Osteocyte (in vitro differentiated cells): Measurements from ENCODE around the gene CPEB4. TPM values are rescaled to one million over a fixed set of nuclear protein-coding genes. Genes with fewer than 3 reads are reported as not detected.

Experiments
- DNase-seq: peaks from one replicate; pipeline ENCODE4 v3.0.0; 2021; ENCODE audit warnings: mixed read lengths; ENCODE audit not compliant: unreplicated experiment; ENCODE audit errors: extremely low spot score
- H3K27ac Mint-ChIP-seq: one replicate; pipeline ENCODE4 v1.8.0; 2021; ENCODE audit warnings: mild to moderate bottlenecking, mixed read lengths; ENCODE audit not compliant: unreplicated experiment
- H3K27me3 Mint-ChIP-seq: one replicate; pipeline ENCODE4 v1.8.0; 2021; ENCODE audit warnings: mixed read lengths; ENCODE audit not compliant: unreplicated experiment
- H3K36me3 Mint-ChIP-seq: one replicate; pipeline ENCODE4 v1.8.0; 2021; ENCODE audit warnings: mixed read lengths; ENCODE audit not compliant: unreplicated experiment
- H3K4me1 Mint-ChIP-seq: one replicate; pipeline ENCODE4 v1.8.0; 2021; ENCODE audit warnings: mixed read lengths; ENCODE audit not compliant: unreplicated experiment
- H3K4me3 Mint-ChIP-seq: one replicate; pipeline ENCODE4 v1.8.0; 2021; ENCODE audit warnings: mild to moderate bottlenecking, moderate library complexity, mixed read lengths; ENCODE audit not compliant: unreplicated experiment
- H3K9me3 Mint-ChIP-seq: one replicate; pipeline ENCODE4 v1.8.0; 2021; ENCODE audit warnings: mixed read lengths; ENCODE audit not compliant: unreplicated experiment
- CTCF ChIP-seq: fragments of 200-600 bp; sonication (generic); IDR thresholded peaks from 2 replicates; pipeline ENCODE4 v1.5.0; 2021; ENCODE audit warnings: antibody characterized with exemption, mild to moderate bottlenecking, moderate library complexity
- total RNA-seq: library from RNA; stranded (reverse); gene quantifications from 2 replicates; pipeline ENCODE4 v1.2.1, GENCODE V29; 2021

Gene CPEB4
- total RNA-seq, 1 donor from 2014 or later, result 37.6 TPM

DNA sequence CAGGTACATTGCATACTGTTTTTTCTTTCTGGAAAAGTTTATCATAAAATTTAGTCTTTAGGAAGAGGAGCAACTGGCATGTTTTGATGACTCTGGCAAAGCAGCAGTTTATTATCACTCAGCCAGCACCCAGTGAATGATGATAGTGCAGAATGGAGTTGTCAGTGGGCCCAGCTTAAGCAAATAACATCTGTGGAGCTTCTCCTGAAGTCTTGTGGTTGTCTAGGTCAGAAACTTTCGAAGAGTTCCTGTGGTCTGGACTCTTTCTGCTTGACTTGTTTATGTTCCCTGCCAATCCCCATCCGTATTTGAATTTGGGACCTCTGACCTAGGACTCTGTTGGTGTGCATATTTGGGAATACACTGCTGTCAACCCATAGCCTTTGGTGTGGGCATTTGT, 62.7 kb downstream of the CPEB4 start:
- TF ChIP-seq CTCF, result no peak
- H3K4me1 Mint-ChIP-seq, result no peaks in the 10 kb centered on the region
- no peak for DNase-seq
- no peaks in the 10 kb centered on the region for H3K9me3 Mint-ChIP-seq
- no peak overlapping the region for H3K27ac Mint-ChIP-seq
- H3K27me3 Mint-ChIP-seq, result no peaks in the 10 kb centered on the region
- no peak overlapping the region for H3K4me3 Mint-ChIP-seq
- H3K36me3 Mint-ChIP-seq, result peaks cover 78% of the 10 kb centered on the region

DNA sequence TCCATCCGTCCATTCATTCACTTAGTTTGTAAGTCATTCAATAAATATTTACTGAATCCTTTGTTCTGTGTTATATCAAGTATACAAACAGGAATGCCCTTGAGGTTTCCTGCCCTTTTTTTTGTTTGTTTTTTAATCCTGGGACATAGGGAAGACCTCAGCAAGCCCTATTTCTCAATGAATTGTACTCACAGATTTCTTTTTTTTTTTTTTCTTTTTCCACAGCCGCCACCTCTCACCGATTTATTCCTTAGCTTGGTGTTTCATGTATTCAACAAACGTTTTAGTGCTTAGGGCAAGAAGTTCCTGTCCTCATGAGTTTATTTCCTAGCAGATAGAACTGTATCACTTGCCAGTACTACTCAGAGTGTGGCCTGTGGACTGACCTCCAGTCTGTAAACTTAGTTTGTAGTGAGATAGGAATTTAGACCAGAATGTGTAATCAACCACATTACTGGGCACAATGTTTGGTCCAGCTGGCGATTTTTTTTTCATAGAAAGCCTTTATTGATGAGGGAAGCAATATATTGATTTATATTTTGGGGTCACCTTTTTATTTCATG, 65.5 kb downstream of the CPEB4 start:
- no peak overlapping the region for H3K27ac Mint-ChIP-seq
- no peaks in the 10 kb centered on the region for H3K9me3 Mint-ChIP-seq
- H3K4me3 Mint-ChIP-seq, result no peak overlapping the region
- H3K4me1 Mint-ChIP-seq, result no peaks in the 10 kb centered on the region
- DNase-seq, result no peak
- peaks cover 68% of the 10 kb centered on the region for H3K36me3 Mint-ChIP-seq
- no peak for TF ChIP-seq CTCF
- no peaks in the 10 kb centered on the region for H3K27me3 Mint-ChIP-seq

DNA sequence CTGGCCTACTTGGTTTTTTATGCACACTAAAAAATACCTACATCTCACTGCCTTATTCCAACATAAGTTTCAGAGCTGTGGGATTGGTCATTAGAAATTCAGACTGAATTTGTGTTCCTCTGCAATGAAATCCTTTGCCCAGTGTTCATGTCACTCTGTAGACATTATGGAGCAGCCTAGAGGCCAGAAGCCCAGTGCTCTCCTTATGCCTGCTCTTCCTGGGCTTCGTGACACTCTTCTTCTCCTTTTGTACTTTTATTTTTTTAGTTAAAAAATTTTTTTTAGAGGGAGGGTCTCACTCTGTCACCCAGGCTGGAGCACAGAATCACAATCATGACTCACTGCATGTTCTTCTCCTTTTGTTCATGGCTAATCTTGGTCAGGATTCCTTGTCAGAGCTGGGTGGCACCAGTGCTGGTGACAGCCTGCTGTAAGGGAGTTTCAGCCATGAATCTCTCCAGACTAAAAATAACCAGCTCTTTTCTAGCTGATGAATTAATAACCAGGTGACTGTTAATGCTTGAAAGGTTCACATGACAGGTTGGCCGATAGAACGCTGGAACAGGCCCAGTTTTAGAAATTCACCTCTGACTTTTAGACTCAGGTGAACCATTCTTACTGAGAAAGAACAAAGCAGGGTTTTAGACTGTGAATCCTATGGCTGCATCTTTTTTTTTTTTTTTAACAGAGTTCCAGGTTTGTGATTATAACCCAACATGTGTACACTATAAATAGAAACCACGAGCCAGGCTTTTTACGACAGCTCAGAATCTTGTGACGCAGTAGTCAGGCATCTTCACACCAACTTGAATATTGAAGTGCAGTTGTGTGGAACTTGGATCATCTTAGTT, 66.7 kb downstream of the CPEB4 start:
- no peak overlapping the region for H3K4me3 Mint-ChIP-seq
- no peaks in the 10 kb centered on the region for H3K4me1 Mint-ChIP-seq
- H3K27ac Mint-ChIP-seq, result no peak overlapping the region
- no peaks in the 10 kb centered on the region for H3K9me3 Mint-ChIP-seq
- no peak for DNase-seq
- H3K36me3 Mint-ChIP-seq, result peaks cover 61% of the 10 kb centered on the region
- no peaks in the 10 kb centered on the region for H3K27me3 Mint-ChIP-seq
- no peak for TF ChIP-seq CTCF

DNA sequence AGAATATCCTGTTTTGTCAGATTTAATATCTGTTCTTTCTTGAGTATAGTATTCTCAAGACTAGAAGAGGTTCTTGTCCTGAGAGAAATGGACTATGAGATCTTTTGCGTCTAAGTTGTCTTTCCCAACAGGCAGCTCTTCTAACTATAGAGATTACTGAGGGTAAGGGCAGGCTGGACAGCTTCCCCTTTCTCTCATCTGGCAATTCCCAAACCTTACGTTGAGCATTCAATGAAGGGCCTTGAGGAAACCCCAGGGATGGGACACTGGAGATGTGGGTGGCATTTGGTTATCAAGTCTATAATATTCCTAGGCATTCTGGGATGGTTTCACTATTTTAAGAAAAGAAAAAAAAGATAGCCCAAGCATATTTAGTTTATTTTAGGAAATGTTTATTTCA, 72.8 kb downstream of the CPEB4 start:
- no peak overlapping the region for H3K27ac Mint-ChIP-seq
- no peaks in the 10 kb centered on the region for H3K9me3 Mint-ChIP-seq
- H3K36me3 Mint-ChIP-seq, result peaks cover 25% of the 10 kb centered on the region
- no peak overlapping the region for H3K4me3 Mint-ChIP-seq
- no peak for DNase-seq
- H3K4me1 Mint-ChIP-seq, result peaks cover 19% of the 10 kb centered on the region
- H3K27me3 Mint-ChIP-seq, result no peaks in the 10 kb centered on the region
- TF ChIP-seq CTCF, result no peak

DNA sequence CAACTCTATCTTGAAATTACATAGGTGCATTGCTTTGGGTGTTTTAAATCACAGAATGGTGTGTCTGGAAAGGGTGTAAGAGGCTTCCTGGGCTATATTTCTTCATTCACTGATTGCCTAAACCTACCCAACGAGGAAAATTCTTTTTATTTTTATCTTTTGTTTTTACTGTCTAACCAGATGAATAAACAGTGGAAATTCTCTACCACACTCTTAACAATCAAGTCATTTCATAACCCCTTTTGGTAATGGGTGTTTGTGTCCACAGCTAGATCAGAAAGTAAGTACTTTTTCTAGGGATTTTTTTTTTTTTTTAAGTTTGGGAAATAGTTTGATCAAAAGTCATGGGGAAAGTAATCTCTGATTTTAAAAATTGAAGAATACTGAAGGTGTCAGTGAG, 73.3 kb downstream of the CPEB4 start:
- Mint-ChIP-seq H3K4me1 (peaks cover 19% of the 10 kb centered on the region), H3K36me3 (peaks cover 22% of the 10 kb centered on the region), H3K27ac (no peak overlapping the region), H3K9me3 (no peaks in the 10 kb centered on the region), H3K27me3 (no peaks in the 10 kb centered on the region), H3K4me3 (no peak overlapping the region)
- no peak for DNase-seq
- no peak for TF ChIP-seq CTCF
